ENCODE results near the gene PIK3C2G.
"Not testable (repeated sequence)": the region's sequence is repeated elsewhere in the genome, so short reads cannot be mapped to it uniquely, and the experiment has no call there.

The PIK3C2G gene

GRCh38 chr12:18676996-18677588, 415.8 kb downstream of the PIK3C2G start:
- Mint-ChIP-seq H3K27ac (no peak overlapping the region), H3K4me1 (no peaks in the 10 kb centered on the region), H3K27me3 (no peaks in the 10 kb centered on the region), H3K4me3 (no peak overlapping the region), H3K9me3 (peaks cover 7 to 17% of the 10 kb centered on the region in 2 donors)
- no peak for DNase-seq
- no peak for ATAC-seq

DNA sequence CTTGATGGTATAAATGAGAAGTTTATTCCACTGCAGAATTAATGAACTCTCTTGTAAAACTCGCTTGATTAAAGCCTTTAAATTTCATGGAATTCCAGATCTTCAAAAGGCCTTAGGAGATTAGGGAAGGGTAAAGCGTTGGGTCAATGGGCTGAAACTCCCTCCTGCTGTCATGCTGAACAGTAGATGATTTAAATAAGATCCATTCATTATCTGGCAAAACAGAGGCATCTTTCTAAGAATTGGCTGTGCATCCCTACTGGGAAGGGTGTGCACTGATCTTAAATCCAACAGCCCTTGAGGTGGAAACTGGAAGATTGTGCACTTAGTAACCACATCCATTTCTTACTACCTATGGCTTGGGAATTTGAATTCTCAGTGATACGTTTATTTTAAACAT, 420.5 kb downstream of the PIK3C2G start:
- no peak overlapping the region for H3K4me3 Mint-ChIP-seq
- no peak overlapping the region for H3K27ac Mint-ChIP-seq
- H3K9me3 Mint-ChIP-seq, result no peaks in the 10 kb centered on the region
- H3K4me1 Mint-ChIP-seq, result no peaks in the 10 kb centered on the region
- H3K27me3 Mint-ChIP-seq, result no peaks in the 10 kb centered on the region
- no peak for ATAC-seq
- DNase-seq, result no peak

DNA sequence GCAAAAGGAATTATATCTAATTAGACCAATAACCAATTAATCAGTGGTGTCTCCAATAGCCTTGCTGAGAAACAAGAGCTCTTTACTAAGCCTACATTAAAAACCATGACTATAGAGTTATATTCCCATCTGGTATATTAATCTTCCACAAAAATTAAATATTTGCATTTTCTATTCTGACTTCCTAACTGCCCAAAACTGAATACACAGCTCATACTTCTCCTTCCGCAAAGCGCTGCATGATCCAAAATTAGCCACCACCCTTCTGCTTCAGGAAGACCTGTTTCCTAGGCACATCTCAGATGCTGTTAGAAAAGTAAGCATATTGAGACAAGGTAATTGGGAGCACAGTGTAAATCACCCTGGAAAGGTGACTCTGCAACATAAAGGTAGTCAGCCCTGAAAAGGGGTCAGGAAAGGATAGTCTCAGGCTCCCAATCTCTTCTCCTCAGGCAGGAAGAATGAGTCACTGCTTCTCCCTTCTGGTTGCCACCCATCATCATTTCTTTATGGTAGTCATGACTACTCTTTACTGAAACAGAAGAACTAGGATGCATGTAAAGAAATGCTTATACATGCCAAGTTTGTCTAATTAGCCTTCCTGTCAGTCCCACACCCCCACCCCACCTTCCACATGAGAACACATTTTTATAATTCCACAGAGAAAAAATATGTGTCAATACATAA, 422.2 kb downstream of the PIK3C2G start:
- Mint-ChIP-seq H3K9me3 (no peaks in the 10 kb centered on the region), H3K4me1 (no peaks in the 10 kb centered on the region), H3K4me3 (no peak overlapping the region), H3K27me3 (no peaks in the 10 kb centered on the region), H3K27ac (no peak overlapping the region)
- DNase-seq (no peak), ATAC-seq (no peak)

DNA sequence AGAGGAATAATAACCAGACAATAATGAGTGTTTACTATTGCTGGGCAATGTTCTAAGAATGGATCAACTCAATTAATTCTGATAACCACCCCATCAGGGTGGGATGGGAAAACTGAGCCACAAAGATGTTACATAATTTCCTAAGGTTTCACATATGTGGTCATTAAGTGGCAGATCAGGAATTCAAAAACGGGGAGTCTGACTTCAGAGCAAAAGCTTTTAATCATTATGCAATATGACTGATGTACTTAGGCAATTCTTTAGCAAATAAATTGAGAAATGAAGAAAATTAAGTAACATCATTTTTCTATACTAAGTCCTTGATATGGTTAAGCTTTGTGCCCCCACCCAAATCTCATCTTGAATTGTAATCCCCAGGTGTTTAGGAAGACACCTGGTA, 423.1 kb downstream of the PIK3C2G start:
- no peak overlapping the region for H3K27ac Mint-ChIP-seq
- DNase-seq (no peak), ATAC-seq (no peak)
- no peak overlapping the region for H3K4me3 Mint-ChIP-seq
- no peaks in the 10 kb centered on the region for H3K4me1 Mint-ChIP-seq
- no peaks in the 10 kb centered on the region for H3K9me3 Mint-ChIP-seq
- H3K27me3 Mint-ChIP-seq, result no peaks in the 10 kb centered on the region

DNA sequence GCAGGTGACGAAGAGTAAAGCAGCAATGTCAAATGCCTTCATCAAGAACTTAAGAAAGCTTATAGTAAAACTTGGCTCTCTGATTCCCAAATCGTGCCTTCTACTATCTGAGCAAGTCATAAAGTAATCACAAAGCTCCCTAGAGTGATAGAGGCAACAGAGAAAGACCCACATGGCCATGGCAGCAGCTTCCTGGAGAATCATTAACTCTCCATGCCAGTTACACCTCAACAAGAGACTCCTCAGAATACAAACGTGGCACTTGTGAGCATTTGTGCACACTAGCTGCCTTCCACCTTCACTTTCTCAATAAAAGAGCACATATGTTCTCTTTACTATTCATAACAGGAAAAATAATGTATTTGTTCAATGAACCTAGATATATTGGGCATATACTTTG, 428.5 kb downstream of the PIK3C2G start:
- H3K27ac Mint-ChIP-seq, result no peak overlapping the region
- ATAC-seq (no peak), DNase-seq (no peak)
- peaks cover 9 to 20% of the 10 kb centered on the region in 2 donors for H3K9me3 Mint-ChIP-seq
- H3K27me3 Mint-ChIP-seq, result no peaks in the 10 kb centered on the region
- no peak overlapping the region for H3K4me3 Mint-ChIP-seq
- no peaks in the 10 kb centered on the region for H3K4me1 Mint-ChIP-seq

GRCh38 chr12:18690653-18691052, 429.3 kb downstream of the PIK3C2G start:
- DNase-seq, result no peak
- no peaks in the 10 kb centered on the region for H3K4me1 Mint-ChIP-seq

DNA sequence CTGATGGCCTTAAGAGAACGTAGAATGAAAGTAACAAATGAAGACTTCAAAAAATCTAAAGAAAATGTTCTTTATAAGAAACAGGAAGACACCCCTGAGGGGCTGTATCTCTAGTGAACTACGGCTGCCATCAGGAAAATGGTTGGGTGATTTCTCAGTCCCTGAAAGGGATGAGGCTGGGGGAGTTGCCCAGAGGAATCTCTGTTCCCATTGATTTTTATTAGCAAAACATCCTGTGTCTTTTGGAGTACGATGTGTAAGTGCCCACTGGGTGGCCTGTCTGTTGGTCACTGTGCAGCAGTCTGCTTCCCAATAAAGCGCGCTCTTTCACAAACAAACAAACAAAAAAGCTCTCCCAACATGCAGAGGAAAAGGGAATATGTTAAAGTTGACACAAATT, 432.7 kb downstream of the PIK3C2G start:
- not testable (repeated sequence) for DNase-seq, H3K4me1 Mint-ChIP-seq, ATAC-seq, H3K27ac Mint-ChIP-seq, H3K4me3 Mint-ChIP-seq, H3K27me3 Mint-ChIP-seq
- peaks cover 11 to 20% of the 10 kb centered on the region in 2 donors for H3K9me3 Mint-ChIP-seq

More at GRCh38 chr12:18690653-18691052, 429.3 kb downstream of the PIK3C2G start:
- H3K27me3 Mint-ChIP-seq, result no peaks in the 10 kb centered on the region
- ATAC-seq, result no peak
- no peak overlapping the region for H3K4me3 Mint-ChIP-seq
- H3K27ac Mint-ChIP-seq, result no peak overlapping the region
- peaks cover 9 to 20% of the 10 kb centered on the region in 2 donors for H3K9me3 Mint-ChIP-seq

- no peaks in the 10 kb centered on the region for H3K27me3 Mint-ChIP-seq
- H3K27ac Mint-ChIP-seq, result no peak overlapping the region
- no peak overlapping the region for H3K4me3 Mint-ChIP-seq
- no peak for ATAC-seq
- no peaks in the 10 kb centered on the region for H3K4me1 Mint-ChIP-seq
- no peak for DNase-seq
- H3K9me3 Mint-ChIP-seq, result peaks cover 7 to 17% of the 10 kb centered on the region in 2 donors
These were observed 435.8 kb downstream of the PIK3C2G start for GRCh38 chr12:18696971-18697602.

Data from stimulated activated naive CD8-positive, alpha-beta T cell treated with anti-CD3 and anti-CD28 coated beads, Interleukin-15, amount 100 ng/mL, for 72 hours (primary cell).